Calu3 (cell line): Measurements from ENCODE around the gene TSPYL1. TPM values are rescaled to one million over a fixed set of nuclear protein-coding genes. Genes with fewer than 3 reads are reported as not detected.

Source experiments
- BruUV-seq: library from RNA; stranded (reverse); fragments of 400-500 nt; replicated peaks from 2 replicates; lab custom pipeline; 2021; lab: Mats Ljungman, UMichigan
- CTCF ChIA-PET: fragments of 300-600 bp; sonication (Branson Sonifier 250); formaldehyde crosslinking; loops from one replicate; lab custom pipeline; 2022; ENCODE audit warnings: antibody characterized with exemption; lab: Charles Lee
- DNase-seq: peaks from one replicate; pipeline ENCODE4 v3.0.0; 2022
- H3K27ac Mint-ChIP-seq: one replicate; pipeline ENCODE4 v1.8.0; 2022; ENCODE audit warnings: mixed read lengths; ENCODE audit not compliant: unreplicated experiment
- H3K27me3 Mint-ChIP-seq: one replicate; pipeline ENCODE4 v1.8.0; 2022; ENCODE audit warnings: mixed read lengths; ENCODE audit not compliant: unreplicated experiment
- H3K36me3 Mint-ChIP-seq: one replicate; pipeline ENCODE4 v1.8.0; 2022; ENCODE audit warnings: mild to moderate bottlenecking, moderate library complexity, mixed read lengths; ENCODE audit not compliant: insufficient read depth, unreplicated experiment
- H3K4me1 Mint-ChIP-seq: one replicate; pipeline ENCODE4 v1.8.0; 2022; ENCODE audit warnings: mild to moderate bottlenecking, low read depth, mixed read lengths; ENCODE audit not compliant: unreplicated experiment
- H3K4me3 Mint-ChIP-seq: one replicate; pipeline ENCODE4 v1.8.0; 2022; ENCODE audit warnings: mild to moderate bottlenecking, low read depth, moderate library complexity, mixed read lengths; ENCODE audit not compliant: unreplicated experiment
- H3K9me3 Mint-ChIP-seq: one replicate; pipeline ENCODE4 v1.8.0; 2022; ENCODE audit warnings: low read depth, mixed read lengths; ENCODE audit not compliant: unreplicated experiment
- CTCF ChIP-seq: fragments of 200-600 bp; IDR thresholded peaks from one replicate; pipeline ENCODE4 v1.8.0; 2022; ENCODE audit warnings: antibody characterized with exemption; ENCODE audit not compliant: unreplicated experiment
- intact Hi-C: fragments of 100-400 bp; cut with micrococcal nuclease; formaldehyde crosslinking; loops from one replicate; pipeline ENCODE4 v1.10.0; 2022; ENCODE audit not compliant: unreplicated experiment
- total RNA-seq: library from RNA; stranded (reverse); gene quantifications from 2 replicates; pipeline ENCODE4 v1.2.3, GENCODE V29; 2022

The TSPYL1 gene
- total RNA-seq, 1 experiment from 2014 or later = 79.0 TPM

GRCh38 chr6:116254297-116255056, 25.3 kb downstream of the TSPYL1 start:
- Mint-ChIP-seq H3K27me3 (no peaks in the 10 kb centered on the region), H3K36me3 (peaks cover 16% of the 10 kb centered on the region), H3K4me1 (peaks cover 14% of the 10 kb centered on the region), H3K9me3 (no peaks in the 10 kb centered on the region), H3K27ac (no peak overlapping the region), H3K4me3 (no peak overlapping the region)
- BruUV-seq = TSS peak; percentile 87
- TF ChIP-seq CTCF = no peak
- intact Hi-C loops = no loop called here
- DNase-seq = no peak
- CTCF ChIA-PET = interaction anchor here (0.9 to 1.6 kb wide), 2 partner anchors 14 to 36 kb away, joined by 4 to 6 read pairs; no protein-coding TSS in a partner anchor

GRCh38 chr6:116253505-116254296, 26.0 kb downstream of the TSPYL1 start, which contains the start of gene TSPYL4:
TSS of gene TSPYL4 (minus strand) at chr6:116254075. CDS start at chr6:116254008, 67 bp downstream.
- CTCF ChIA-PET = interaction anchor here (0.9 to 1.6 kb wide), 2 partner anchors 15 to 36 kb away, joined by 4 to 6 read pairs; no protein-coding TSS in a partner anchor
- TF ChIP-seq CTCF = no peak
- H3K36me3 Mint-ChIP-seq = peaks cover 16% of the 10 kb centered on the region
- no peaks in the 10 kb centered on the region for H3K9me3 Mint-ChIP-seq
- no peak within 1 kb of the TSS for H3K4me3 Mint-ChIP-seq
- no TSS peak for BruUV-seq
- H3K27me3 Mint-ChIP-seq = no peaks in the 10 kb centered on the region
- H3K27ac Mint-ChIP-seq = no peak within 1 kb of the TSS
- intact Hi-C loops = no loop called here
- peak; percentile 88 for DNase-seq
- H3K4me1 Mint-ChIP-seq = peaks cover 14% of the 10 kb centered on the region

- no peak for DNase-seq
- Mint-ChIP-seq H3K4me3 (no peak overlapping the region), H3K9me3 (no peaks in the 10 kb centered on the region), H3K4me1 (peaks cover 14% of the 10 kb centered on the region), H3K27ac (no peak overlapping the region), H3K27me3 (no peaks in the 10 kb centered on the region), H3K36me3 (peaks cover 16% of the 10 kb centered on the region)
- intact Hi-C loops = no loop called here
- BruUV-seq = no TSS peak
- CTCF ChIA-PET = no interaction called here
- TF ChIP-seq CTCF = no peak
Measured at GRCh38 chr6:116253188-116253504, 26.6 kb downstream of the TSPYL1 start.

GRCh38 chr6:116251568-116252384, 28.0 kb downstream of the TSPYL1 start:
- CTCF ChIA-PET = no interaction called here

More at GRCh38 chr6:116251568-116252384, 28.0 kb downstream of the TSPYL1 start:
- intact Hi-C loops = no loop called here
- BruUV-seq = no TSS peak
- no peak for TF ChIP-seq CTCF
- no peak for DNase-seq
- Mint-ChIP-seq H3K4me1 (peaks cover 14% of the 10 kb centered on the region), H3K4me3 (no peak overlapping the region), H3K36me3 (peaks cover 16% of the 10 kb centered on the region), H3K9me3 (no peaks in the 10 kb centered on the region), H3K27me3 (no peaks in the 10 kb centered on the region), H3K27ac (no peak overlapping the region)
